SK-N-SH treated with all-trans-retinoic acid at 6 μM for 48 hours (cell line): ENCODE results near the gene TACR1.

Experiments
- CREB5 ChIP-seq: fragments of 250-450 bp; sonication (Bioruptor Pico); IDR thresholded peaks from 2 replicates; pipeline ENCODE4 v1.5.1; 2020; ENCODE audit warnings: low read depth, mild to moderate bottlenecking, moderate library complexity
- CSDC2 ChIP-seq: fragments of 250-450 bp; sonication (Bioruptor Pico); IDR thresholded peaks from 2 replicates; pipeline ENCODE4 v1.5.0; 2020; ENCODE audit warnings: mild to moderate bottlenecking, moderate library complexity
- ESRRG ChIP-seq: fragments of 250-450 bp; sonication (Bioruptor Pico); IDR thresholded peaks from 2 replicates; pipeline ENCODE4 v1.6.1; 2021; ENCODE audit warnings: mild to moderate bottlenecking
- OSR1 ChIP-seq: fragments of 250-450 bp; sonication (Bioruptor Pico); IDR thresholded peaks from 2 replicates; pipeline ENCODE4 v1.8.0; 2022; ENCODE audit warnings: moderate library complexity, mild to moderate bottlenecking, inconsistent platforms
- PATZ1 ChIP-seq: fragments of 250-450 bp; sonication (Bioruptor Pico); IDR thresholded peaks from 2 replicates; pipeline ENCODE4 v1.8.0; 2020; ENCODE audit warnings: mild to moderate bottlenecking, moderate library complexity, borderline replicate concordance
- PPARA ChIP-seq: fragments of 250-450 bp; sonication (Bioruptor Pico); IDR thresholded peaks from 2 replicates; pipeline ENCODE4 v1.5.0; 2020; ENCODE audit warnings: mild to moderate bottlenecking, borderline replicate concordance
- RARB ChIP-seq: fragments of 250-450 bp; sonication (Bioruptor Pico); IDR thresholded peaks from 2 replicates; pipeline ENCODE4 v1.8.0; 2021; ENCODE audit warnings: mild to moderate bottlenecking, moderate library complexity
- ZFP30 ChIP-seq: fragments of 450-650 bp; formaldehyde crosslinking; IDR thresholded peaks from 2 replicates; pipeline ENCODE4 v1.5.0; 2022; ENCODE audit warnings: mild to moderate bottlenecking, moderate library complexity

- TF ChIP-seq ESRRG (CRISPR knock-in tag) (no peak), OSR1 (no peak), CSDC2 (no peak), PATZ1 (CRISPR knock-in tag) (no peak), RARB (CRISPR knock-in tag) (no peak), ZFP30 (CRISPR knock-in tag) (no peak), CREB5 (CRISPR knock-in tag) (no peak), PPARA (CRISPR knock-in tag) (no peak)
Measured at GRCh38 chr2:75074708-75075107, 124.6 kb downstream of the TACR1 start.
